Measurements from ENCODE around the gene PPP6R2.
"Not testable (repeated sequence)": the region's sequence is repeated elsewhere in the genome, so short reads cannot be mapped to it uniquely, and the experiment has no call there.

PPP6R2 gene

DNA sequence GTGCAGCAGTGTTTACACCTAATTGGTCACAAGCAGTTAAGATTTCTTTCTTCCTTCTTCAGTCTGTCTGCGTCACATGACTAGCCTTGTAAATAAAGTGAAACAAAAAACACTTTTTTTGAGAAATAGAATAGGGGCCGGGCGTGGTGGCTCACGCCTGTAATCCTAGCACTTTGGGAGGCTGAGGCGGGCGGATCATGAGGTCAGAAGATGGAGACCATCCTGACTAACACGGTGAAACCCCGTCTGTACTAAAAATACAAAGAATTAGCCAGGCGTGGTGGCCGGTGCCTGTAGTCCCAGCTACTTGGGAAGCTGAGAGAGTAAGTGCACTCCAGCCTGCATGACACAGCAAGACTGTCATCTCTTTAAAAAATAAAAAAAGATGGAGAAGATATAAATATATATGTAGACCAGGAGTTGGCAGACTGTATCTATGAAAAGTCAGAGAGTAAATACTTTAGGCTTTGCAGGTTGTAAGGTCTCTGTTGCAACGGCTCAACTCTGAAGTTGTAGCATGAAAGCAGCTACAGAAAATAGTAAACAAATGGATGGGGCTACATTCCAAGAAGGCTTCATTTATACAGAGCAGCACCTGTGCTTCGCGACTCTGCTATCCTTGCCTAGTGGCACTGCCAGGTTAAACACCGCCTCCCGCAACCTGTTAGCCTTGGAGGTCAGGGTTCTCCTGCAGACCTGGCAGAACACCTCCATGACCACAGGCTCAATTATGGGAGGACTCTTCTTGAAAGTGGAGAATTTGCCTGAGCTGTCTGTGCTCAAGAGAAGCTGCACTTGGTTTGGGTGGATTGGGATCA, 55.9 kb downstream of the PPP6R2 start:
- DNase-seq (ENCODE audit: low read depth) = no peak

DNA sequence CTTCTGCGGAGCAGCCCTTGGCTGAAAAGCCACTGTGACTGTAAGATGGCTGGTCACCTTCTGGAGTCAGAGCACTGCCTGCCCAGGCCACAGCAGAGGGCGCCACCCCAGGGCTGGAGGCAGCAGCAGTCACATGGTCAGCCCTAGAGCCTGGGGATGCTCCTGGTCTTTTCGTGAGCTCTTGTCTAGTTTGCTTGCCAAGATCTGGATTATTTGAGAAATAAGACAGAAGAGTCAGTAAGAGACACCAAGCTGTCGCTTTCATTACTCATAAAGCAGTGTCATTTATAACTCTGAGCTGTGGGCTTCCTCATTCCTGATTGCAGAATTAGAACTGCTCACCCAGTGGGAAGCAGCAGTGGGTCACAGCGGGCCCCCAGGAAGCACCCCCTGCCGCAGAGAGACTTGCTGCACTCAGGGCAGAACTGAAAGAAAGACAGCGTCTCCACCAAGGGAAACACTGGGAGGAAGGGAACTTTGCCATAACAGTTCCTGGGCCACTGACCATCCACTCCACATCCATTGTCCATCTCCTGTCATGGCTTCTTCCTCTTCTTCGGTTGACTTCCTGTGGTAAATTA, 56.7 kb downstream of the PPP6R2 start:
- no peak for DNase-seq (ENCODE audit: low read depth)

DNA sequence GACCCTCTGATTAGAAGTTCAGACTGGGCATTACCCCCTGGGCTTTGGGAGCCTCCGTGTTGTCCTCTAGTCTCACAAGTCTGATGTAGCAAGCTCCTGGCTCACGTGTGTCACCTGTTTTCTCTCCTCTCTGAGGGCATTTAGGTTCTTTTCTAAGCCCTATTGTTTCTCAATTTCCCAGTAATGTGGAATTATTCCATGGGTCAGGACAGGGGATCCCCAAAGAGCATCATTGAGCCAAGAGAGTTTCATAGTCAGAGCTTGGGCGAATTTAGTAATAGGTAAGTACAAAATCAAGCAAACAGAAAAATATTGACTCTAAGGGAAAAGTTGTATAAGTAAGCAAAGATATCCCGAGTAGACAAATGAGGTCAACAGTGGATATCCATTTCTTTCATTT, 57.3 kb downstream of the PPP6R2 start:
- DNase-seq (ENCODE audit: low read depth) = no peak

DNA sequence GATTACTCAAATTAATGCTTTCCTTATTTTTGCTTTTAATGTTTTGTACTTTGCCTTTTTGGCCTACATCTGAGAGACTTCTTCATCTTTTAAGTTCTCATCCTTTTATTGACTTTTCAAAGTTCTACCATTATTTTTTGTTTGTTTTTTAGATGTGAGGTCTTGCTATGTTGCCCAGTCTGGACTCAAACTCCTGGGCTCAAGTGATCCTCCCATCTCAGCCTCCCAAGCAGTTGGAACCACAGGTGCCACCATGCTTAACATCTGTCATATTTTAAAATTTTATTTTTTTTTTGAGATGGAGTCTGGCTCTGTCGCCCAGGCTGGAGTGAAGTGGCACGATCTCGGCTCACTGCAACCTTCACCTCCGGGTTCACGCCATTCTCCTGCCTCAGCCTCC, 57.8 kb downstream of the PPP6R2 start:
- DNase-seq (ENCODE audit: low read depth) = no peak

DNA sequence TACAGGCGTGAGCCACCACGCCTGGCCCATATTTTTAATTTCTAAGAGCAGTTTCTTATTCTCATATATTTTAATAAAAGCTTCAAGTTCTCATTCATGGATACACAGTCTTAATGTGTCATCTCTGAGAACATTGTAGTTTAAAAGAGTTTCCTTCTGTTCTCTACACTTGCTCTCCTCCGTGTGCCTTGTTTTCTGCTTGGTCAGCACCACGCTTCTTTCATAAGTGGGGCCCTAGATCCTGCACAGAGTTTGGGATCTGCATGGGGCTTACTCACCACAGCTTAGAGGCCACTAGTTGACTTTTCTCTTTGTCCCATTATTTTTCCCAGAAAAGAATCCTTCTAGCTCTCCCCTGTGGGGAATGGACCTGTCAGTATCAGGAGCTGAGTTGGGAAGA, 58.8 kb downstream of the PPP6R2 start:
- DNase-seq (ENCODE audit: low read depth) = no peak

DNA sequence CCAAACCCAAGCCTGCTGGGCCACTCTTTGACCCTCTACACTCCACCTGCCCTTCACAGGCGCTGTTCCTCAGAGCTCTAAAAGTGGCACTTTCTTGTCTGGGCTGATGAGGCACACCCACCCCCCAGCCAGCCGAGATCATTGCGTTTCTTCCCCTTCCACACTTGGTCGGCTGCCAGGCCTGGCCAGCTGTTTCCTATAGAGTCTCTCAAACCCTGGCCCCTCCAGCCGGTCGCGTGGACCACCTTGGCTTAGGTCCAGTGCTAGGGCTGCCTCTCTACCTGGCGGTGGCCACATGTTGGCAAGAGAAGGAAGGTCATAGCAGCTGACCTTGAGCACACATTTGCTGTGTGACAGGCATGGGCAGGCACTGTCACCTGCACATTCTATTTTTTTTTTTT, 60.6 kb downstream of the PPP6R2 start:
- DNase-seq (ENCODE audit: low read depth) = no peak

DNA sequence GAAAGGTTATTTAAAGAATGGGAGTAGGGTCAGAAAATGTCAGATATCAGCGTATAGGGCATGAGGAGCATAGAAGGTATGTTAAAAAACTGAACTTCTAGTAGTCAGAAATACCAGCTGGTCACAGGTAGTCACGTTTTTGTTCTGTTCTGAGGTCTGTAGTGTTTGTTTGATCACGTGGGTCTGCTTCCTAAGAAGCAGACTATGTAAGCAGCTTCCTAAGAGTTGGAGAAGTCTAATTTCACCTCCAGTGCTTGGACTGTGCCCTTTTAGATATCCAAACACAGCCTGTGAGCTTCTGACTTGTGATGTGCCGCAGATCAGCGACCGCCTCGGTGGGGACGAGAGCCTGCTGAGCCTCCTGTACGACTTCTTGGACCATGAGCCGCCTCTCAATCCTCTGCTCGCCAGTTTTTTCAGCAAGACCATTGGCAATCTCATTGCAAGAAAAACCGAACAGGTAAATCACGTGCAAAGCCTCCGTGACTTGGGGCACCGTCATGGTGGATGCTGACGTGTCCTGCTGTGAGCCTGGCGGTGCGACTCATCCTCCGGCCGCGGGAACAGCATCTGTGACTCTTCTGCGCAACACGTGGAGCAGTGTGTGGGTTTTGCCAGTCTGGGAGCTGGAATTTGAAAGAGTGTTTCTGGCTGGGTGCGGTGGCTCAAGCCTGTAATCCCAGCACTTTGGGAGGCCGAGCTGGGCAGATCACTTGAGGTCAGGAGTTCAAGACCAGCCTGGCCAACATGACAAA, 63.5 kb downstream of the PPP6R2 start:
- DNase-seq (ENCODE audit: low read depth) = no peak

DNA sequence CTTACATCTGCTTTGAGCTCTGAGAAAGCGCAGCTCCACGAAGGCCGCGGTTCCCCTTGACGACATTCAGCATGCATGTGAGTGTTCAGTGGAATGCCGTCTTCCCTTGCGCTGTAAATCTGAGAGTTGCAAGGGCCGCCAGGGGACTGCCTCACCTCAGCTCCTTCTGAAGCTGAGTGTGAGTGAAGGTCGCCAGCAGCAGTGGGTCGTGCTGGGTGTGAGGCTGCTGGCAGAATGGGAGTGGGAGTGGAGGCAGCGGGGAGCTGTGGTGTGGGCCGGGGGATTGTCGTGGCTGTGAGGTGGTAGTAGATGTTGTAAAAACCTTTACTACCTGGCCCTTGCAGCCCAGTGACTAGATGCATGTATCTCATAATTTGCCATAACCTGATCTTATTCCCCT, 65.2 kb downstream of the PPP6R2 start:
- no peak for DNase-seq (ENCODE audit: low read depth)

DNA sequence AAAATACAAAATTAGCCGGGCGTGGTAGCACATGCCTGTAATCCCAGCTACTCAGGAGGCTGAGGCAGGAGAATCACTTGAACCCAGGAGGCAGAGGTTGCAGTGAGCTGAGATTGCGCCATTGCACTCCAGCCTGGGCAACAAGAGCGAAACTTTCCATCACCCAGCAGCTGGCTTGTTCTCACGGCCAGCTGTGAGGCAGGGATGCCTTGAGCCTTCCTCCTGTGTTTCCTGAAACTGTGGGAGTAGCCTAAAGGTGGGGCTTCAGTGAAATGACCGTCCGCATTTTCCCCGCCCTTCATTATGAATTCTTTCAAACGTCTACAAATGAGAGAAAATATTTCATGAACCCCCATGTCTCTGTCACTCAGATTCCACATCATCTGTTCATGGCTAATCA, 65.8 kb downstream of the PPP6R2 start:
- DNase-seq (ENCODE audit: low read depth) = not testable (repeated sequence)

DNA sequence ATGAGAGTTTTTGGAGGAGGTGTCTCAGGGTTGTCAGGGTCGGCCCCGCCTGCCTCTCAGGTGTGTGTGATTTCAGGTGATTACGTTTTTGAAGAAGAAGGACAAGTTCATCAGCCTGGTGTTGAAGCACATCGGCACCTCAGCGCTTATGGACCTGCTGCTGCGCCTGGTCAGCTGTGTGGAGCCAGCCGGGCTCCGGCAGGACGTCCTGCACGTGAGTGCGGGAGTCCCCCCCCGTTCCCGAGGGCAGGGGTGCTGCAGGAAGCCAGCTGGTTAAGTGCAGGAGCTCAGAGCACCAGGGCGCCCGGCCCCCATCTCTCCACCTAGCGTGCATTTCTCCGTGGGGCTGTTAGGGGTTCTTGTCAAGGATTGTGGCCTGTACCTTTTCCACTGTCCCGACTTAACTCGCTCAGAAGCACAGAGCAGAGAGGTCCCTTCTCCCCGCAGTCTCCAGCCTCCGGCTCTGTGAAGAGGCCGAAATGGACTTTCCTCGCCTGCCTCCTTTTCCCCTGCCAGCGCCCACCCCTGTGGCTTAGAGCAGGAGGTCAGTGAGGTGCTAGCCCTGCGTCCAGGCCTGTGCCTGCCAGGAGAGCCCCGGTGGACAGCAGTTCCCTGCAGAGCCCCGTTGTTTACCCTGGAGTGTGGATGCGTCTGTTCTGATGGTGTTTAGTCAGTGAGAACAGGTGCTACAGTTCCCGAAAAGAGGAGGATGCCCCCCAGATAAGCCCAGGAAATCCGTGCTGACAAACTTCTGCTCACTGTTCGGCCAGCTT, 71.5 kb downstream of the PPP6R2 start:
- DNase-seq (ENCODE audit: low read depth) = no peak

DNA sequence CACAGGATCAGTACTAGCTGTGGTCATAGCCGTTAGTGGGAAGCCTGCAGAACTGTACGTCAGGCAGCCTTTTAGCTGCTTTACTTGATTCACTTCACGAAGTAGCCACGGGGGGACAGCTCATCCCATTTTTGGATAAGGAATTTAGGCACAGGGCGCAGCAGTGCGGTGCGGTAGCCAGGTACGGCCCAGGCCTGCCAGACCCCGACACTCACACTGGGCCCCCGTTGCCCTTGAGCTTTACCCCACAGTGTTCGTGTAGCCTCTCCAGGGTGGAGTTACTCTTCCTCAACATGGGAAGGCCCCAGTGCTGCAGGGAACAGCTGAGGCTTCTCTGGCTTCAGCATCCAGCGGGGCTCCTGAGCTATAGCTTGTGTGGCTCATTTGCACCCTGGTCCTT, 72.3 kb downstream of the PPP6R2 start:
- DNase-seq (ENCODE audit: low read depth) = no peak

DNA sequence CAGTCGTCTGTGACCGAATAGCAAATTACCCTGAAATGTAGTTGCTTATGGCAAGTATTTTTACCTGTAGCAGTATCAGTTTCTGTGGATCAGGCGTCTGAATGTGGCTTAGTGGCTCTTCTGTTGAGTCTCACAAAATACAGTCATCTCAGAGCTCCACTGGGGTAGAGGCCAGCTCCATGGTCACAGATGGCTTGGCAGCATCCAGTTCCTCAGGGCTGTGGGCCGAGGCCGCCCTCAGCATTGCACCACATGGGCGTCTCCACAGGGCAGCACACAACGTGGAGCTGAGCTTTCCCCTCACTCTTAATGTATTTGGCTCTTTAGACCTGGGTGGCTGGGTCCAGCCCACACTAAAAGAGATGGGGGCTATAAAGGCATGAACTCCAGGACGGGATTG, 73.9 kb downstream of the PPP6R2 start:
- no peak for DNase-seq (ENCODE audit: low read depth)

DNA sequence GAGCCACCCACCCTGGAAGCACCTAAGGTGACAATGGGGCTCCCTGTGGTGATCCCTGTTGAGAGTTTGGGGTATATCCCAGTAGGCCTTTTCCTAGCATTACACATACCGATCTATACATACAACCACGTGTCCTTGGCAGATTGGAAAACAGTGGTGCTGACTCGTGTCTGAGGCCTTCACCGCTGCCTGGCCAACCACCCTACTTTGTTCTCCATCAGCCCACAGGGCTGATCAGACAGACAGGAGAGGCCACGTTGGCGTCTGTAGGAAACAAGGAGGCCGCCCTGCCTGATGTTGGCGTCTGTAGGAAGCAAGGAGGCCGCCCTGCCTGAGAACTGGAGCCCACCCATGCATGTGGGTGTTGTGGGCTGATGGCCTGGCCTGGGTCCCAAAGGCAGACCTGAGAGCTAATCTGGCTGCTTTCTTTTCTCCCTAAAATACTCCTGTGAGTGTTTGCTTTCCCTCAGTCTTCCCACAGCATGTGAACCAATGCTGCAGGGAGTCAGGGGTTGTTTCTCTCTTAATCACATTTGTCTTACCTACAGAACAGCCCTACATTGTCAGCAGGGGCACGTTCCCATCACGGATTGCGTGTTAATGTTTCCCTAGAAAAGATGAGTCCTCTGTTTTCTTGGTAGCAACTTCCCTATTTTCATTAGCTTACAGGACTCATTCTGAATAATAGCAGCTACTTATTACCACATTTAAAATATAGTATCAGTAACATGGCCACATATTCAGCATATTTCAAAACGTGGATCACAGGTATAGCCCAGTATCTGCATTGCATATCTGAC, 74.5 kb downstream of the PPP6R2 start:
- DNase-seq (ENCODE audit: low read depth) = no peak

DNA sequence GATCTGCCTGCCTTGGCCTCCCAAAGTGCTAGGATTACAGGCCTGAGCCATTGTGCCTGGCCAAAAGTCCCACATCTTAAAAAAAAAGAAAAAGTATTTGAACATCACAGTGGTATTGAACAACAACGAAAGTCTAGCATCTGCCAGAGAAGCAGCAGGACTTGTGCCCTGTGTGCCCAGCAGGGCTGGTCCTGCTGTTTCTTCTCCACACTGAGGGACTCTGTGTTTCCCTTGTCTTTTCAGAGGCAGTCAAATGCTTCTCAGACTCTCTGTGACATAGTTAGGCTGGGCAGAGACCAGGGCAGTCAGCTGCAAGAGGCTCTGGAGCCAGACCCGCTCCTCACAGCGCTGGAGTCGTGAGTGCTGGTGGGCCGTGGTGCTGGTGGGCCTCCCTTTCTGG, 75.5 kb downstream of the PPP6R2 start:
- no peak for DNase-seq (ENCODE audit: low read depth)

DNA sequence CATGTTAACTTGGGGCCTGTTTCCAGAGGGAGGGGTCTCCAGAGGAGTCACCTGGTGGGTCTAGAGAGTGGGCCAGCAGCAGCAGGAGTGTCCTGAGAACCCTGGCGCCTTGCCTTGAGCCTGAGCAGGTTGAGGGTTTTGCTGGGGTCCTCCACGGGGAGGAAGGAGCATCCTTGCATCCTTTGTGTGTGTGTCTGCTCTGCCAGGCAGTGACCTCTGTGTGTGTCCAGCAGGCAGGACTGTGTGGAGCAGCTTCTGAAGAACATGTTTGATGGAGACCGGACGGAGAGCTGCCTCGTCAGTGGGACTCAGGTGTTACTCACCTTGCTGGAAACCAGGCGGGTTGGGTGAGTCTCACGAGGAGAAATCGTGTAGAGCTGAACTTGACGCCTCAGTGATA, 76.0 kb downstream of the PPP6R2 start:
- no peak for DNase-seq (ENCODE audit: low read depth)

DNA sequence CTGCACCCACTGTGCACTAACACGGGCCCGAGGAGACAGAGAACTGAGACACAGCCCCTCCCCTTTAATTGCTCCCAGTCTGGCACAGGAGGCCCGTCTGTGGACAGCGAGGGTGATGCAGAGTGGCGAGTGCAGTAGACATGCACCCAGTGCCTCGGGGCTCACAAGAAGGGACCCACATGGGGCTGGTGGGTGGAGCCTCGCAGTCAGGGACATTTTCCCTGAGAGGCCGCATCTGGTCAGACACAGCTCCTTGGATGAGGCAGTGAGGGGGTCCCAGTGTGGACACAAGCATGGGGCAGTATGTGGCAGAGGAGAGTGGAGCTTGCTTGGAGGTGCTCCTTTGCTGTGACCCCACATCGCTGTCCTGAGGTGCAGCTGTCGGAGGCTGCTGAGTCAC, 76.9 kb downstream of the PPP6R2 start:
- no peak for DNase-seq (ENCODE audit: low read depth)

DNA sequence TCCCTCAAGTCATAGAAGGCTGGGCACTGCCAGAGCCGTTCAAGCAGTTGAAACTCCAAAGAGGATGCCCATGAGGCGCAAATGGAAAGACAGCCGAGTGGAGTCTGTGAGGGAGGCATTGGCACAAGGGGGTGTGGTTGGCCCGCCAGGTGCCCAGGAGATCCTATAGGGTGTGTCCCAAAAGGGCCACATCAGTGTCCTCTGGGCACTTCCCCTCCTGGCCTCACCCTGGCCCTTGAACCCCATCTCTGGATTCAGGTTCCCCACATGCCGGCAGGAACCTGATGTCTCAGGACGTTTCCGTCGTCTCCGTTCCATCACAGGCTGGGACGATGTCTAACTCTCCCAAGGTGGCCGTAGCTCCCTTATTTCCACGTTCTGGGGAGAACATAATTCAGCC, 77.5 kb downstream of the PPP6R2 start:
- DNase-seq (ENCODE audit: low read depth) = no peak

DNA sequence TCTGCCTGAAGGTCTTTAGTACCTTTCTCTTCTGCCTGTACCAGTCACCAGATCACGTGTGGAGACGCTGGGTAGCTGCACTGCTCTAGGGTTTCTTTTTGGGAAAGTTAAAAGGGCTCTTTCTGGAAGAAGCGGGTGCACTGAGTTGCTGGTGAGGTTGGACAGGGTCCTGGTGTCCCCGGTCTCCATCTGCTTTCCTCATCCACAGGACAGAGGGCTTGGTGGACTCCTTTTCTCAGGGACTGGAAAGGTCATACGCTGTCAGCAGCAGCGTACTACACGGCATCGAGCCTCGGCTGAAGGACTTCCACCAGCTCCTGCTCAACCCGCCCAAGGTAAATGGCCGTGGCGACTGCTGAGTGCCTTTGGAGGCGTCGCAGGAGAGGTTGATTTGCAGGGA, 78.9 kb downstream of the PPP6R2 start:
- DNase-seq (ENCODE audit: low read depth) = no peak

DNA sequence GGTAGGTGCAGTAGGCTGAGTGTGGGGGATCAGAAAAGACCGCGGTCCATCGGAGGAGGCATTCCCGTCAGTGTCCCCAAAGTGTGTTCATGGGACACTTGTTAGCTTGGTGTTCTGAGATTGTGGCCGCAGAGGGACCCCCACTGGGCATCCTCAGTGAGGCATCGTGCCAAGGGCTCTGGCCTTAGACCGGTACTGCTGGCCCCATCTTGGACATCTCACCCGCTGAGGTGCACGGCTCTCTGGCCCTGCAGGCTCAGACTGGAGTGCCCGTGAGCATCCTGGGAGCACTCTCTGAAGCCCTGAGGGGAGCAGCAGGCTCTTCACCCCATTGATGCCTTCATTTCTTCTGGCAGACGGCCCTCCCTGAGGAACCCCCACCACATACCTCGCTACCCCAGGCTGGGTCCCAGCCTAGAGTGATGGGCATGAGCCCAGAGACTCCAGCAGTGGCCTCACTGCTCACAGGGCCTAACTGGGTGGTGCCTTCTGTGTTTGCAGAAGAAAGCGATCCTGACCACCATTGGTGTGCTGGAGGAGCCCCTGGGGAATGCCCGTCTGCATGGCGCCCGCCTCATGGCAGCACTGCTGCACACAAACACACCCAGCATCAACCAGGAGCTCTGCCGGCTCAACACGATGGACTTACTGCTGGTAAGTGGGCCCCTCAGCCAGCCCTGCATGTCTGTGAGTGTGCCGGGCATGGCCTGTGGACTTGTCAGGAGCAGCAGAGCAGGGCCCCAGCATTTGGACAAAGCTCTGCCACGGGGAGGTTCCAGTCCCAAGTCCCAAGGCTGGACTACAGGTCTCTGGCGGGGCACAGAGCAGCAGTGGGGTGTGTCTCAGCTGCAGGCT, 80.1 kb downstream of the PPP6R2 start:
- no peak for DNase-seq (ENCODE audit: low read depth)

DNA sequence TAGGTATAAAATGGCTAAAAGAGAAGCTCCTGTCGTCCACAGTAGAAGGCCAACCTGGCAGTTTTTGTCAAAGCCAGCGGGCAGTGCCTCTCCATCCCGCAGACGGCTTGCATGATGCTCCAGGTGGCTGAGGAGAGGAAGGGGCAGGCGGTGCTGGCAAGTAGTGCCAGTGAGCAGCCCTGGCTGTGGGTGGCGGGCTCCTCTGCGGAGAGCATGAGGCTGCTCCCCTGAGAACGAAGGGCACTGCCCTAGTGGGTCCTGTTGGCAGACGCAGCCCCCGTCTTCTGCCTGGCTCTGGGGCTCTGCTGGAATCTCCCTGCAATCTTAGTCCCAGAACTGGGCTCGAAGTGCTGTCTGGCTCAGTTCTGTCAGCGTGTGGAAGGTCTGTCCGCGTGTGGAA, 80.8 kb downstream of the PPP6R2 start:
- no peak for DNase-seq (ENCODE audit: low read depth)
